ENCODE data around the gene RAB42. TPM values are rescaled to one million over a fixed set of nuclear protein-coding genes. Genes with fewer than 3 reads are reported as not detected.
A peak's percentile ranks its signal among the peaks of the same experiment; 100 is the strongest.

The RAB42 gene
- total RNA-seq, 1 experiment from 2014 or later, result 13.2 TPM

DNA sequence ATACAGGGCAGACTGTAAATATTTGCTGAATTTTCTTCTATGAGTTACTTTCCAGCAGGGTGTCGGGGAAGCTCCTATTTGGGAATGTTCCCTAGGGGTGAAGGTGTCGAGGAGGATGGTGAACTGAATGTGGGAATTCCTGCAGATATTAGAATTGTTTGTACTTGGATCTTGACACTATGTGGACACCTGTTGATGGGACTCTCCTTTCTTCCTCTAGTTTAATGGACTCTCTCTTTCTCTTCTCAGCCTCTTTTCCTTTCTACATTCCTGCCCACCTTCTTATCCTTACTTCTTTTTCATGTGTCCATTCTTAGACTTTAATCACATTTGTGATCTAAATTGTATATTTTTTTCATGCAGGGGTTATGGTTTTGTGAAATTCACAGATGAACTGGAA is 25.1 kb upstream of the RAB42 start:
- H3K27ac ChIP-seq (ENCODE audit: insufficient read length, low read depth, low read length), result no peak overlapping the region
- no peak overlapping the region for H2BK15ac ChIP-seq (ENCODE audit: low read depth, low read length)
- H4K20me1 ChIP-seq (ENCODE audit: control insufficient read depth, insufficient read depth, insufficient read length), result no peaks in the 10 kb centered on the region
- H3K4ac ChIP-seq (ENCODE audit: low read depth, low read length), result no peak overlapping the region
- Mint-ChIP-seq H3K27me3 (ENCODE audit: low read depth) (no peaks in the 10 kb centered on the region), H3K9me3 (no peaks in the 10 kb centered on the region), H3K36me3 (ENCODE audit: insufficient read depth in 1 of 3, low read depth in 3 of 3) (peaks cover 24 to 82% (median 60%) of the 10 kb centered on the region in 3 experiments; a peak in 6 of 7 replicates), H3K27ac (peak overlapping the region in 2 of 3 experiments; percentile 4 to 9; a peak in 2 of 7 replicates), H3K4me3 (no peak overlapping the region), H3K4me1 (no peaks in the 10 kb centered on the region)
- no peaks in the 10 kb centered on the region for H3K23me2 ChIP-seq (ENCODE audit: insufficient read length, low read depth, low read length, poor library complexity, severe bottlenecking)
- no peak overlapping the region for H3T11ph ChIP-seq (ENCODE audit: low read length)
- H2BK20ac ChIP-seq (ENCODE audit: low read depth, low read length, poor library complexity, severe bottlenecking), result no peak overlapping the region
- H2BK120ac ChIP-seq (ENCODE audit: low read depth, low read length, poor library complexity, severe bottlenecking), result no peak overlapping the region
- H3K9me3 ChIP-seq (ENCODE audit: control insufficient read depth, low read depth, low read length), result no peaks in the 10 kb centered on the region
- H2AFZ ChIP-seq (ENCODE audit: low read length), result no peak overlapping the region
- no peak overlapping the region for H2BK12ac ChIP-seq (ENCODE audit: insufficient read length, low read depth, low read length)
- no peak overlapping the region for H4K91ac ChIP-seq (ENCODE audit: insufficient read length, low read depth, low read length)
- H2BK5ac ChIP-seq (ENCODE audit: insufficient read length, low read length), result no peak overlapping the region
- no peaks in the 10 kb centered on the region for H3K79me2 ChIP-seq (ENCODE audit: insufficient read depth, low read length)
- no peaks in the 10 kb centered on the region for H3K27me3 ChIP-seq (ENCODE audit: insufficient read depth, low read length)
- no peak for DNase-seq
- no peak overlapping the region for H3K4me2 ChIP-seq (ENCODE audit: insufficient read depth, insufficient read length, low read length)
- no peak overlapping the region for H2AK5ac ChIP-seq (ENCODE audit: insufficient read length, low read length)
- H4K8ac ChIP-seq (replicated peaks; ENCODE audit: insufficient read length, low read depth, low read length), result no peak overlapping the region
- H3K4me1 ChIP-seq (ENCODE audit: insufficient read depth, low read length), result no peaks in the 10 kb centered on the region
- H3K9ac ChIP-seq (ENCODE audit: extremely low read depth, insufficient read length, low read length), result no peak overlapping the region
- H3K79me1 ChIP-seq (ENCODE audit: insufficient read depth, low read depth, low read length, poor library complexity, severe bottlenecking), result peaks cover 4% of the 10 kb centered on the region
- TF ChIP-seq, protein P1, sequence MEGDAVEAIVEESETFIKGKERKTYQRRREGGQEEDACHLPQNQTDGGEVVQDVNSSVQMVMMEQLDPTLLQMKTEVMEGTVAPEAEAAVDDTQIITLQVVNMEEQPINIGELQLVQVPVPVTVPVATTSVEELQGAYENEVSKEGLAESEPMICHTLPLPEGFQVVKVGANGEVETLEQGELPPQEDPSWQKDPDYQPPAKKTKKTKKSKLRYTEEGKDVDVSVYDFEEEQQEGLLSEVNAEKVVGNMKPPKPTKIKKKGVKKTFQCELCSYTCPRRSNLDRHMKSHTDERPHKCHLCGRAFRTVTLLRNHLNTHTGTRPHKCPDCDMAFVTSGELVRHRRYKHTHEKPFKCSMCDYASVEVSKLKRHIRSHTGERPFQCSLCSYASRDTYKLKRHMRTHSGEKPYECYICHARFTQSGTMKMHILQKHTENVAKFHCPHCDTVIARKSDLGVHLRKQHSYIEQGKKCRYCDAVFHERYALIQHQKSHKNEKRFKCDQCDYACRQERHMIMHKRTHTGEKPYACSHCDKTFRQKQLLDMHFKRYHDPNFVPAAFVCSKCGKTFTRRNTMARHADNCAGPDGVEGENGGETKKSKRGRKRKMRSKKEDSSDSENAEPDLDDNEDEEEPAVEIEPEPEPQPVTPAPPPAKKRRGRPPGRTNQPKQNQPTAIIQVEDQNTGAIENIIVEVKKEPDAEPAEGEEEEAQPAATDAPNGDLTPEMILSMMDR (conservative IDR thresholded peaks at IDR 0.05), result no peak
- H3K14ac ChIP-seq (ENCODE audit: insufficient read depth, low read length), result no peak overlapping the region
- H4K5ac ChIP-seq (ENCODE audit: insufficient read length, low read depth, low read length), result no peak overlapping the region
- no peak overlapping the region for H3K23ac ChIP-seq (ENCODE audit: insufficient read length, low read depth, low read length)
- no peak overlapping the region for H3K56ac ChIP-seq (ENCODE audit: insufficient read length, low read depth, low read length)
- no peak overlapping the region for H3K18ac ChIP-seq (ENCODE audit: insufficient read length, low read depth, low read length)
- WGBS (ENCODE audit: extremely low coverage, insufficient read length, low lambda C conversion rate), result no CpG with 5 or more reads among the region's 2 CpGs

Measured in H9 (cell line).